COLO829 (cell line): ENCODE results near the gene KNDC1.
"Not testable (repeated sequence)": the region's sequence is repeated elsewhere in the genome, so short reads cannot be mapped to it uniquely, and the experiment has no call there.

Experiments
- DNase-seq: peaks from one replicate; pipeline ENCODE4 v3.0.0; 2012; ENCODE audit warnings: low spot score

Gene KNDC1

DNA sequence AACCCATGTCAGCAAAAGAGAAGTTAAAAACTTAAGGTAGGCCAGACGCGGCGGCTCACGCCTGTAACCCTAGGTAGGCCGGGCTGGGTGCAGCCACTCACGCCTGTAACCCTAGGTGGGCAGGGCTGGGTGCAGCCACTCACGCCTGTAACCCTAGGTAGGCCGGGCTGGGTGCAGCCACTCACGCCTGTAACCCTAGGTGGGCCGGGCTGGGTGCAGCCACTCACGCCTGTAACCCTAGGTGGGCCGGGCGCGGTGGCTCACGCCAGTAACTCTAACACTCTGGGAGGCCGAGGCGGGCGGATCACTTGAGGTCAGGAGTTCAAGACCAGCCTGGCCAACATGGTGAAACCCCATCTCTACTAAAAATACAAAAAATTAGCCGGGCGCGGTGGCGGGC lies 61.7 kb downstream of the KNDC1 start:
- not testable (repeated sequence) for DNase-seq

DNA sequence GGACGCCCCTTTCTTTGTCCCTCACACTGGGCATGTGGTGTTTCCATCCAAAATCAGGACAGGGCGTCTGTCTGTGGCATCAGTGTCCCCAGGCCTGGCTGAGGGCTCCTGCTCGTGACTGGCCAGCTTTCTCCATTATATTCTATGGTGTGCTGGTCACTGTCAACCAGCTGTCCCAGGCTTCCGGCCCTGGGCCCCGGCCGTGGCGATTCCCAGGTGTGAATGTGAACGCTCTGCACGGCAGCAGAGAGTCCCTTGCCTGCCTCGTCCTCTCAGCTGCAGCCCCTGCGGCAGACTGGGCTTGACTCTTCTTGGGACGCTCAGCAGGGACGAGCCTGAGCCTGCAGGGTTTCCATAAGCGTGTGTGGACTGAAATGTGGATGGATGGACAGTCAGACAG lies 64.1 kb downstream of the KNDC1 start:
- no peak for DNase-seq

DNA sequence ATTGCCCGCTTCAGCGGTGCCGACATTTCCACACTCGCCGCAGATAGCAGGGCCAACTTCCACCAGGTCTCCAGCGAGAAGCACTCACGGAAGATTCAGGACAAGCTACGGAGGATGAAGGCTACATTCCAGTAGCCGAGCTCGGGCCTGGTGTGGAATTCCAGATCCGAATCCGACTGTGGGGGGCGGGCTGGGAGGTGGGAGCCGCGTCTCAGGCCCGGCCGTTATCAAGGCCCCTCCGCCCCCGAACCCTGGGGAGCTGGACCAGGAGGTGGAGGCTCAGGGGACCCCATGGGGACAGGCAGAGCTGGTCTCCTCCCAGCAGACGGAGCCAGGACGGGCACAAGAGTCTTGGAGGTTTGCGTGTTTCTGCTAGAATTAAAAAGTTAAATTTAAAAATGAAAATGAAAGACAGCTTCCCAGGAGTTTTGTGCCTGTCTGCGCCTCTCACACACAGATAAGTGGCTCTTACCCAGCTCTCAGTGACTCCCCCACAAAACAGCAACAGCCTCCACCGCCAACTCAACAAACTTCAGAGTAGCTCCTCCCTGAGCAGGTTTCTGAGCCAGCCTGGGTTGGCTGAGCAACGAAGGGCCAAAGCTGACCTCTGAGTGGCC lies 64.8 kb downstream of the KNDC1 start:
- DNase-seq = no peak

DNA sequence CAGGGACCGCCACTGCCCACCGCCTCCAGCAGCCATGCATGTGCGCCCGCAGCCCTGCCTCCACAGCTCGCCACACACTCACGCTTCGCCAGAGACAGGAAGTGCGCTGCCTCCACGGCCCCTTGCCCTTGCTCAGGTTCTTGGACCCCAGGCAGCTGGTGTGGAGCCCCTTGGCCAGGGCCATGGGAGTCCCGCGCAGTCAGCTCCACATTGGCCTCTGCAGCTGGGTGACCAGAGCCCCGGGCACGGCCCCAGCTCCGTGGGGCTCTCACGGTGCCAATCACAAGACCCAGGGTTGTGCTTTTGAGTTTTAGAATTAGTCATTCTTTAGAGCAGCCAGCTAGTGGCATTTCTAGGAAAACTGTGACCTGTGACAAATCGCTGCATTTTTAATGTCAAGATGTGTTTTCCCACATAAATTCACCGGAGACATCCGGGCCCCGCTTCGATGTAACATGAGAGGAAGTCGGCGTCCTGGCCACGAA lies 65.7 kb downstream of the KNDC1 start:
- no peak for DNase-seq

DNA sequence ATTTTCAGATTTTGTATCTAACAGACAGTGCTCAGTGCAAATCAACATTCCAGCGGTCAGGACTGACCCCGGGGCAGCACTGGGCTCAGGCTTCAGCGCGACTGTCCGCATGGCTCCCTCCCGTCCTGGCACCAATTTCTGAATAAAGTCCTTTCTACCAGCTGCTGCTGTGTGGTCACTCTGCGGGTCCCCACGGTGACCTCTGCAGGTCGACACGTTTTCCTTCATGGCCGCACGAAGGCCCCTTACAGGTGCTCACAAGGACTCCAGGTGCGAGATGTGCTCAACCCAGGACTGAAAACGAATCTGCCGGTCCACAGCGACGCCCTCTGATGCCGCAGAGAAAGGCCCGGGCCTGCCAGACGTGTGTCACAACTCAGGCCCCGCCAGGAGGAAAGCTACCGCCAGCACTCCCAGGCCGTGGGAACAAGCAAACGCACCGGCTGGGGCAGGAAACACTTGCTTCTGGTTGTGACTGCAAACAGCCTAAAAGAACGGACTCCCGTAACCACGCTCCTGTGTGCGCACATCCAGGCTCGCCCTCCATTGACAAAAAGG lies 66.3 kb downstream of the KNDC1 start:
- DNase-seq = no peak

DNA sequence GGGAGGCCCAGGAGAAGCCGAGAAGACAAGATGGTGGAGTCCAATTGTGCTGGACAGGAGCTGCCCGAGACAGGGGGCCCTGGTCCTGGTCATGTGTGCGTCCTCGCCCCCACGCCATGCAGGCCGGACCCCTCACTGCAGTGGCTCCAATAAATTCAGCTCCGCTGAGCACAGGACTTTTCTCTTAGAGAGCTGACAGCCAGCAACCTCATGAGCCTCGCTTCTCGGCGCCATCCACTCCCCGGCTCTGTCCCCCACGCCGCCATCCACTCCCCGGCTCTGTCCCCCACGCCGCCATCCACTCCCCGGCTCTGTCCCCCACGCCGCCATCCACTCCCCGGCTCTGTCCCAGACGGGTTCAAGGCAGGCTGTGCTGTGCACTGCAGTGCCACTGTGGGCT lies 67.2 kb downstream of the KNDC1 start:
- DNase-seq = no peak

DNA sequence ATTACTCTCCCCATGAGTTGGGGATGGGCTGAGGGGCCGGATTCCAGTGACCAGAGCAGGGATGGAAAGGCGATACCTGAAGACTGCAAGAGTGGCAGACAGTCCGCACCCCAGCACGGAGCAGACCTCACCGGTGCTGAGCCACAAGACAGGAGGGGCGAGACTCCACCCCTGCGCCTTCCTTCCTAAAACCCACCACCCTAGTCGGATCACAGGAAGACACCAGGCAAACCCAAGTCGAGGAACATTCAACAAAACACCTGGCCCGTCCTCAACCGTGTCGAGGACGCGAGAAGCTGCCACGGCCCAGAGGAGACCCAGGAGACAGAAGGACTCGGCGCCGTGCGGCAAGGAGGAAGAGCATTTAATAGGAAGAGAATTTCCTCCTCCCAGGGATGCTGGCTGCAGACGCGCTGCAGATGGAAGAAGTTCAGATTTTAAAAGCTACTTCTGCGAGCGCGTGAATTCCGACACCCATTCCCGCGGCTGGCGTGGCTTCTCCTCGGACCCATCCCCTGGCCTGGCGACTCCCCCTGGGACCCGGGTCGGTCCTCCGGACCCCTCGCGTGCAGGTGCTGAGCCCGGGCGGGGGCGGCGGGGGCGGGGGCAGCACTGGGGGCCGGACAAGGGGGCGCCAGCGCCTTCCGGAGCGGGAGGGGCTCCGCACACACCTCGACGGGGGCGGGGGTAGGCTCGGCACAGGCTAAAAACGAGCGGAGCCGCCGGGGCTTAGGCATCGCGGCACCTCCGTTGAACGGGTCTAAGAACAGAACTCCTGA lies 69.4 kb downstream of the KNDC1 start:
- DNase-seq = no peak

DNA sequence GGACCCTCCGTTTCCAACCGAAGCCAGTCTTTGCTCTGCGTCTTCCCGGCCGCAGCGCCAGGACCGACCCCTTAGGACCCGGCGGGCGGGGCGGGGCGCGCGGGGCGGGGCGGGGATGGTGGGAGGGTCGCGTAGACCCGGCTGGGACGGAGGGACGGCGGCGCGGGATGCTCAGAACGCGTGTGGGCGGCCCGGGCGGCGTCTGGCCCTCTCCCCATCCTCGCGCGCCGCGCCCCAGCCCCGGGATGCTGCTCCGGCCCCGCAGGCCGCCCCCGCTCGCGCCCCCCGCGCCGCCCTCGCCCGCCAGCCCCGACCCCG lies 70.0 kb downstream of the KNDC1 start, which contains the start of gene UTF1:
Gene UTF1, plus strand, starts transcription at position 174 of the 318 bp plus-strand sequence. Its CDS starts 72 bp downstream, at position 246.
- DNase-seq = no peak

DNA sequence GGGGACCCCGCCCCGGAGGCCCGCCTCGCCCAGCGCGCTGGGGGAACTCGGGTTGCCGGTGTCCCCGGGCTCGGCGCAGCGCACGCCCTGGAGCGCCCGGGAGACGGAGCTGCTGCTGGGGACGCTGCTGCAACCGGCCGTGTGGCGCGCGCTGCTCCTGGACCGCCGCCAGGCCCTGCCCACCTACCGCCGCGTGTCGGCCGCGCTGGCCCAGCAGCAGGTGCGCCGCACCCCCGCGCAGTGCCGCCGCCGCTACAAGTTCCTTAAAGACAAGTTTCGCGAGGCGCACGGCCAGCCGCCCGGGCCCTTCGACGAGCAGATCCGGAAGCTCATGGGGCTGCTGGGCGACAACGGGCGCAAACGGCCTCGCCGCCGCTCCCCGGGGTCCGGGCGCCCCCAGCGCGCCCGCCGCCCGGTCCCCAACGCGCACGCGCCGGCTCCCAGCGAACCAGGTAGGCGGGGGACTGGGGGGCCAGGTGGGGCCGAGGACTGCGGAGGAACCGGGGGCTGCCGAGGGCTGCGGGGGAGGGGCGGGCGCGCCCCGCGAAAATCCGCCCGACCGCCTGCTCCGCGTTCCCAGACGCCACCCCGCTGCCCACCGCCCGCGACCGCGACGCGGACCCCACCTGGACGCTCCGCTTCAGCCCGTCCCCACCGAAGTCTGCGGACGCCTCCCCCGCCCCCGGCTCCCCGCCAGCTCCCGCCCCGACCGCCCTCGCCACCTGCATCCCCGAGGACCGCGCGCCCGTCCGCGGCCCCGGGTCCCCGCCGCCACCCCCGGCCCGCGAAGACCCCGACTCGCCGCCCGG lies 70.6 kb downstream of the KNDC1 start:
- no peak for DNase-seq

DNA sequence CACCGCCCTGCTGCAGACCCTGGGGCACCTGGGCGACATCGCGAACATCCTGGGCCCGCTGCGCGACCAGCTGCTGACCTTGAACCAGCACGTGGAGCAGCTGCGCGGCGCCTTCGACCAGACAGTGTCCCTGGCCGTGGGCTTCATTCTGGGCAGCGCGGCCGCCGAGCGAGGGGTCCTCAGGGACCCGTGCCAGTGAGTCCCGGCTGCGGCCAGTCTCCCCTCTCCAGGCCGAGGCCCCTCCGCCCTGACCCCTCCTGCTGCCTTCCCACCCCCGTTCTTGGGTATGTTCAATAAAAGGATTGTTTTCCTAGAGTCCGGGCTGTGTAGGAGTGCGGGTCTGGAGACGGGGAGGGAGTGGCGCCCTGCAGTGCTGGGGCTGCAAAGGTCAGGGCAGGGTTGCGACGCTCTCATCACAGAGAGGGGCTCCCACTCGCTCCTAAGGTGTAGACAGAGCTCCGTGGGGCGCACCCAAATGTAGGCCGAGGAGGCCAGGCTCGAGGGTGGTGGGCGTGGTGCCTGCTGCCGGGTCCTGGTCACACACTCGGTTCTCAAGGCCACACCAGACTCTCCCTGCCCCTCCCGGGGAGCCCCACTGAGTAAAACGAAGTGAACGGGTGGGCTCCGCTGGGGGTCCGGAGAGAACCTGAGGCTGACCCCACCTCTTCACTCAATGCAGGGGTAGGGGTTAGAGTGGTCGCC lies 71.4 kb downstream of the KNDC1 start:
- DNase-seq = no peak

DNA sequence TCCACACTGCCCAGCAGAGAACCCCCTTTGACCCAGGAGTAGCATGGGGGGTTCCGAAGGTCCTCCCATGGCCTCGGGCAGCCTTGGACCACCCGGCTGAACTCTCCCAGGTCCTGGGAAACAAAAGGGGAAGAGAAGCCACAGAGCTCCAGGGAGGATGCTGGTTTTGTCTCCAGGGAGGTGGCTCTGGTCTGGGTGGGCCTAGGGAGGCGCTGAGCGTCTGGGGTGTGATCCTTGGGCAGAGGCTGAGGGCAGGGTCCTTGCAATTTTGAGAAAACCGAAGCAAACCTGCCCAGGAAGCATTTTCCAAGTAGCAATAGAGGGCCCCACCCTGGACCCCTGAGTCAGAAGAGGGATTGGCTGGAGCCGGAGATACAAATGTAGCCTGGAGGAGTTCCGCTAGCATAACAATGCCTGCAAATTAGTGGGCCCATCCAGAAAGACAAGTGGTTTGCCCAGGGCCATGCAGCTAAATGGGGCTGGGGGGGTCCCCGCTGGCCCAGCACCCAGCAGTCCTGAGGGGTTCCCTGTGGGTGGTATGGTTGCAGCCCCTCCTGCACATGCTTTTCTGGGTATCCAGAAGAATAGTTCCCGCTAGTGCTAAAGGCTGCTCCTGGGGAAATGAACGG lies 72.0 kb downstream of the KNDC1 start:
- DNase-seq = no peak

DNA sequence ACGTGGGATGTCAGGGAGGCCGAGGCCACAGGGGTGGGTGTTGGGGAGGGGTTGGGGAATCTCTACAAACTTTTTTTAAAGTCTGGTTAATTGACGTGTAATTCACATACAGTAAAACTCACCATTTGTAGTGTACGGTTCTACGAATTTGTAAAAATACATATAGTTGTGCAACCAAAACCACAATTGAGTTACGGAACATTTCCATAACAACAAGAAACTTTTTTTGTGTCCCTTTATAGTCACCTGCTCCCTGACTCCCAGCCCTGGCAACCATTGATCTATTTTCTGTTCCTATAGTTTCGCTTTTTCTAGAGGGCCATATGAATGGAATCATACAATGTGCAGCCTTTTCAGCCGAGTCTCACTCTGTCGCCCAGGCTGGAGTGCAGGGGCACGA lies 74.8 kb downstream of the KNDC1 start:
- DNase-seq = not testable (repeated sequence)

DNA sequence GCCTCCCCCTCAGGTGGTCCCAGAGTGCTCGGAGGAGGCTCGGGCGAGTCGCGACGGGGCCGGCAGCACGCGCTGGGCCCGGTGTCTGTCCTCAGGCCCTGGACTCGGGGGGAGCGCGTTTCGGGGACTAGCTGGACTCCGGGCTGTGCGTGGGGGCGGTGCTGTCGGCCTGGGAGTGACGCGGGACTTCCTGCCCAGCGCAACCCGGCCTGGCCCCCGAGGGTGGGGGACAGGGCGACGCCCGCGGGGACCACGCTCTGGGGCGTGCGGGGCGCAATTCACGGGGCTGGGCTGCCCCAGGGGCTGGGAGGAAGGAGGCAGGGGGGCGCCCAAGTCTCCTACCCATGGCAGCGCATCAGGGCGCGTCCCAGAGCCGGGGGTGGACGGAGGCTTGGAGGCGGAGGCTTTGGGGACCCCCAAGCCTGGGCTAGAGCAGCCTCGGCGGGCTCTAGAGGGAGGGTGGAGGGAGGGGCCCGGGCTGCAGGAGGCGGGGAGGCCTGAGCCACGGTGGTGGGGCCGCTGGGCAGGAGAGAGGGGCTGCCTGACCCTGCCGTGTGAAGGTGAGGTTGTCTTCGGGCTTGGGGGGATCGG lies 75.3 kb downstream of the KNDC1 start:
- DNase-seq = no peak

DNA sequence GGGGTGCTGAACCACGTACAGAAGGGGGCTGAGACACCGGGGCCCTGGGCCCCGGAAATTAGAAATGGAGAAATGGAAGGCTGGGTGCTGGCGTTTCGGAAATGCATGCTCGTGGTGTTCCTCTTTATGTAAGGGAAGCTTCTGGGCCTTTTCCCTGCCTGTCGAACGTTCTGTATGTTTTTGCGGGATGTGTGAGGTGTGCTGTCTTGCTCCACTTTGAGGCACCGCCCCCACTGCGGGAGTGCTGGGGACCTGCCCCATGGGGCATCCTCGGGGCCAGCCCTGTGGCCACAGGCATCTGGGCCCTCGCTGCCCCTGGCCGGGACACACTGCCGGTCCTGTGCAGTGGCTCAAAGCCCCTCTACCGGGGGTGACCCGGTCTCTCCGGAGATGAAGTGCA lies 75.9 kb downstream of the KNDC1 start:
- DNase-seq = no peak

DNA sequence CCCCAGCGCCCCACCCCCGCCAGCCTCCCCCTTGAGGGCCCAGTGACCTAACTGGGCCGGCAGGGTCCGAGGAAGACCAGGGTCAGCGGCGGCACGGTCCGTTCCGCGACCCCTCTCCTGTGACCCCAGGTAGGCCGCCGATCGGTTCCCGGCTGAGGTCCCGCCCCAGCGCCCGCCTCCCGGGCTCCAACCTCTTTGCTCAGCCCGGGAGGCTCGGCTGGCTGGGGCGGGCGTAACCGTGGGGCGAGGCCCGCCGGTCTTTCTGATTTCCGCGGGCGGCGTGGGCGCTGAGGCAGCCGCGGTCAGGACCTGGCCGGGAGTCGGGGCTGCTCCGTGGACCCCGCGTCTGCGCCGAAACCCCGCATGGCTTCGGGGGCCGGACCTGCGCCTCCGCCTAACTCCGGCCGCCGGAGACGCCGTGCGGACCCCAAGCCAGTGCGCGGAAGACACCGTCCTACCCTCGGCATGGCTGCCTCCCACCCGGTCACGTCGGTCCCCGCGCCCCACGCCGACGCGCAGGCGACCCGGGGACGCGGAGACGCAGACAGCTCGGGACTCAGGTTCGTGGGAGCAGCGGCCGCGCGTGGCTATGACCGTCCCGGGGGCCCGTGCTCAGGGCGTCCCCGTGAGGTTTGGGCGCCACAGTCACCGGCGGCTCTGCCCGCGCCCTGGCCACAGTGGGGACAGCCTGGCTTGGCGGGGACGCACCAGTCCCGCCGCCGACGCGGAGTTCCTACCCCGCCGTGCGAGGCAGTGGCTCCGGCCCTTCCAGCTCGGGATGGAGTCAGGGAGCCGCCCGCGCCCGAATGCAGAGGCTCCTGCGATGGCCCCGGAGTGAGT lies 76.6 kb downstream of the KNDC1 start:
- DNase-seq = no peak

DNA sequence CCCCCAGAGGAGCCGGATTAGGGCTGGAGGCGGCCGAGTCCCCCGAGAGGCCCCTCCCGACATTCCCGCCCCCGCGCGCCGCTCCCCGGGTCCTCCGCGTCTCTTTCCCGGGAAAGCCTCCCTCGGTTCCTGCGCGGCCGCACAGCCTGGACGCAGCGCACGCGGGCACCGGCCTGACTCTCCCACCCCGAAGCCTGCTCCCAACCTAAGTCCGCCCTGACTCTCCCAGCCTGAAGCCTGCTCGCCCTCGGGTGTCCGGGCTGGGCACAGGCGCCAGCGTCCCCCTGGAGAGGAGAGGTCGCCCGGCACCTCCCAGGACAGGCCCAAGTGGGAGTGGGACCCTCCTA lies 77.2 kb downstream of the KNDC1 start:
- no peak for DNase-seq

DNA sequence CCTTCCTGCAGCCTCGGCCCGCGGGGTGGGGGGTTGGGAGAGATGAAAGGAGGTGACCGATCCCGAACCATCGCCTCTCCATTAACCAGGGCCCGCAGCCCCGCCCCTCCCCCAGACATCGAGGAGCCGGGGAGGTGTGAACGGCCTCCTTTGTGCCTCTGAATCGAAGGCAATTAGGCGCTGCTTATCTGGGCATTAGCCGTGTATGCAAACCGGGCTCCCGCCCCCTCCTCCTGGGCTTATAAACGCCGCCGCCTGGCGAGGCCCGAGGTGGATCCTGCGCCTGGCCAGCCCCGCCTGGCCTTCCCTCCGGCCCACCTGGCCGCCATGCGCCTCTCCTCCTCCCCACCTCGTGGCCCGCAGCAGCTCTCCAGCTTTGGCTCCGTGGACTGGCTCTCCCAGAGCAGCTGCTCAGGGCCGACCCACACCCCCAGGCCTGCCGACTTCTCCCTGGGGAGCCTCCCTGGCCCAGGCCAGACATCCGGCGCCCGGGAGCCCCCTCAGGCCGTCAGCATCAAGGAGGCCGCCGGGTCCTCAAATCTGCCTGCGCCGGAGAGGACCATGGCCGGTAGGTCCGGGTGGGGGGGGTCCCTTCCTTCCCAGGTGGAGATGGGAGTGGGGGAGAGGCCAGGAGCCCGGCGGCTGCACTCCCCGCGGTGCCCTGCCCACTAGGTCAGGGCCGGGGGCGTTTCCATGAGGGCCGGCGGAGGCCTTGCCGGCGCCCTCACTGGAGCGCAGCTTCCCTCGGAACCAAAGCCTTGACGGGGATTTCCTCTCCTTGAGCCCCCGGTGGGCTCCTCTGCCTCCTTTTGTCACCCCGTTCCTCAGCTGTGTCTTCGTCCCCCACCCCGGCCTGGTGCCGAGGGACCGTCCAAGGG lies 77.8 kb downstream of the KNDC1 start, which contains the start of gene VENTX:
Gene VENTX, plus strand, starts transcription at position 268 of the 878 bp plus-strand sequence. Its CDS starts 60 bp downstream, at position 328.
- DNase-seq = no peak

DNA sequence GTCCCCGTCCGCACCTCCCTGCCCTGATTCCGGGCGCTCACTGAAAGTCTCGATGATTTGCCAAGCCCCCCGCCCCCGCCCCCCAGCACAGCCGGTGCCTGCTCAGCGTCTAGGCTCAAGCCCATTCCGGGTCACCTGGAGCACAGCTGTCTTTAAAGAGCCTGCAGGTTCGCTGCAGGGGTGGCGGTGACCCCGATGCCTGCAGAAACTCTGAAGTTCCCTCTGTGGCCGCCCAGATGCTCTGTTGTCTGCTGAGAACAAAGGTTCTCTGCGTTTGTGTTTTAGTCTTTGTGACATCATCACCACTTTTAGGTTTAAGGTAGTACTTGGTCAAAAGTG lies 78.4 kb downstream of the KNDC1 start:
- no peak for DNase-seq

DNA sequence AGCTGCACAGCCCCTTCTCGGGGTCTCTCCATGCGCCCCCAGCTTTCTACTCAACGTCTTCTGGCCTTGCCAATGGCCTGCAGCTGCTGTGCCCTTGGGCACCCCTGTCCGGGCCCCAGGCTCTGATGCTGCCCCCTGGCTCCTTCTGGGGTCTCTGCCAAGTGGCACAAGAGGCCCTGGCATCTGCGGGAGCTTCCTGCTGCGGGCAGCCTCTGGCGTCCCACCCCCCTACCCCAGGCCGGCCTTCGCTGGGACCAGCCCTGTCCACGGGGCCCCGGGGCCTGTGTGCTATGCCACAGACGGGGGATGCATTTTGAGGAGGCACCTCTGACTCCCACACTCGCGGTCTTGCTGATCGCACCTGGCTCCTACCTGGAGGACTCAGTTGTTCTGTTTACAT lies 80.0 kb downstream of the KNDC1 start:
- no peak for DNase-seq
